ENCODE measurements around the gene HIBADH. TPM values are rescaled to one million over a fixed set of nuclear protein-coding genes. Genes with fewer than 3 reads are reported as not detected.
"Not testable (repeated sequence)": the region's sequence is repeated elsewhere in the genome, so short reads cannot be mapped to it uniquely, and the experiment has no call there.

HIBADH gene
- total RNA-seq, 4 donors from 2014 or later, result 73.7 to 99.9 (median 84.4) TPM

GRCh38 chr7:27685209-27685608 lies 22.5 kb upstream of the HIBADH start:
- no peak for DNase-seq
- Histone ChIP-seq H3K4me3 (replicated peaks in 1 of 3) (no peak overlapping the region), H3K9me3 (no peaks in the 10 kb centered on the region), H3K27ac (no peak overlapping the region), H3K27me3 (no peaks in the 10 kb centered on the region), H3K36me3 (no peaks in the 10 kb centered on the region), H3K4me1 (no peaks in the 10 kb centered on the region)
- no peak for TF ChIP-seq POLR2A (IDR thresholded peaks at IDR 0.05)
- TF ChIP-seq CTCF (IDR thresholded peaks at IDR 0.05), result no peak
- intact Hi-C loops (cut with DNase I), result no loop called here
- 97 to 100% methylated on average over 1 of the region's 1 CpG for WGBS, 2 donors

DNA sequence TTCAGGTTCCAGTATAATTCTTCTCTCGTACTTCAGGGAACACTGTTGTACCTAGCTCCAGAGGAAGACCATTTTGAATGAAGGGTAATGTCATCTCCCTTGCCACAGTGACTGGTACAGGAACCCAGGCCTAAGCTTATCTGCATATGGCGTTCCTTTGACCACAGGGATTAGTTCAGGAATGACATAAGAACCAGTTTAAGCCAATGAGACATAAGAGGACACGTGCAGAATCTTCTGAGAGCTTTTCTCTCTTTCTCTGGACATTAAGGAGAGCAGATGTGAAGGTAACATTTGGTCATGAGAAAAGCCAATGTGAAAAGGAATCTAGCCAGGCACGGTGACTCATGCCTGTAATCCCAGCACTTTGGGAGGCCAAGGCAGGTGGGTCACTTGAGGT lies 21.8 kb upstream of the HIBADH start:
- TF ChIP-seq CTCF (IDR thresholded peaks at IDR 0.05), result no peak
- TF ChIP-seq POLR2A (IDR thresholded peaks at IDR 0.05), result no peak
- DNase-seq, result no peak
- Histone ChIP-seq H3K9me3 (no peaks in the 10 kb centered on the region), H3K36me3 (no peaks in the 10 kb centered on the region), H3K4me1 (no peaks in the 10 kb centered on the region), H3K27me3 (no peaks in the 10 kb centered on the region), H3K27ac (no peak overlapping the region), H3K4me3 (replicated peaks in 1 of 3) (no peak overlapping the region)
- 94 to 95% methylated on average over 4 of the region's 4 CpGs for WGBS, 2 donors
- intact Hi-C loops (cut with DNase I), result no loop called here

- 57 to 83% methylated on average over 1 of the region's 1 CpG for WGBS, 2 donors
- TF ChIP-seq CTCF (IDR thresholded peaks at IDR 0.05), result no peak
- no peak for TF ChIP-seq POLR2A (IDR thresholded peaks at IDR 0.05)
- intact Hi-C loops (cut with DNase I), result no loop called here
- Histone ChIP-seq H3K4me1 (no peaks in the 10 kb centered on the region), H3K36me3 (no peaks in the 10 kb centered on the region), H3K27ac (no peak overlapping the region), H3K4me3 (replicated peaks in 1 of 3) (no peak overlapping the region), H3K27me3 (no peaks in the 10 kb centered on the region), H3K9me3 (no peaks in the 10 kb centered on the region)
- DNase-seq, result no peak
These were observed 17.9 kb upstream of the HIBADH start for GRCh38 chr7:27680610-27681009.

DNA sequence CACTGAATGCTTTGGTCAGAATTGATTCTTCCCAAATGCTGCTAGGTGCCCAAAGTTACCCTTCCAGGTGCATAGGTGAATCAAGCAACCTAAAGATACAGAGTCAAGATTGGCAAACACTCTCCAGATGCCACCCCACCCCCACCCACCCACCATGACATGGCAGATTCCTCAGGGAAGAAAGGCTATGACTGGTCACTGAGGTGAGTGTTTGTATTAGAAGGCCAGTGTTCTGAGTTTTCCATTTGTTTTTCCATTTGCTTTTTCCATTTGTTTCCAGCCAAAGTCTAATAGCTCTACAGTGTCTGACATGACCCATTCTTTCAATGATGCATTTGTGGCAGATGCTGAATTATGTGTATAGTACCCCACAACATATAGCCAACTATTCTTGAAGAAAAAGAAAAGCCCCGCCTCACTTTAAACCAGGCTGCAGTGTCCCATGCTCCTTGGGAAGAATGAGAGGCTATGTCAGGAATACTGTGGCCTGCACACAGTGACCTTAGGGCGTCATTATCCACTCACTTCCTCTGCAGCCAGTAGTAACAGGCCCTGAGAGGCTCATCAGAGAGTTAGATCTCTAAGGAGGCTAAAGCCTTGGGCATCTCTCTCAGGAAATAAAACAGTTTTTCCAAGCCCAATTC lies 16.1 kb upstream of the HIBADH start:
- DNase-seq, result no peak
- H3K27ac ChIP-seq, result no peak overlapping the region
- intact Hi-C loops (cut with DNase I), result no loop called here
- no peaks in the 10 kb centered on the region for H3K27me3 ChIP-seq
- H3K9me3 ChIP-seq, result no peaks in the 10 kb centered on the region
- TF ChIP-seq POLR2A (IDR thresholded peaks at IDR 0.05) (no peak), CTCF (IDR thresholded peaks at IDR 0.05) (no peak)
- no peaks in the 10 kb centered on the region for H3K36me3 ChIP-seq
- no peaks in the 10 kb centered on the region for H3K4me1 ChIP-seq
- WGBS, 2 donors, result 90 to 96% methylated on average over 2 of the region's 2 CpGs
- H3K4me3 ChIP-seq (replicated peaks in 1 of 3), result no peak overlapping the region

DNA sequence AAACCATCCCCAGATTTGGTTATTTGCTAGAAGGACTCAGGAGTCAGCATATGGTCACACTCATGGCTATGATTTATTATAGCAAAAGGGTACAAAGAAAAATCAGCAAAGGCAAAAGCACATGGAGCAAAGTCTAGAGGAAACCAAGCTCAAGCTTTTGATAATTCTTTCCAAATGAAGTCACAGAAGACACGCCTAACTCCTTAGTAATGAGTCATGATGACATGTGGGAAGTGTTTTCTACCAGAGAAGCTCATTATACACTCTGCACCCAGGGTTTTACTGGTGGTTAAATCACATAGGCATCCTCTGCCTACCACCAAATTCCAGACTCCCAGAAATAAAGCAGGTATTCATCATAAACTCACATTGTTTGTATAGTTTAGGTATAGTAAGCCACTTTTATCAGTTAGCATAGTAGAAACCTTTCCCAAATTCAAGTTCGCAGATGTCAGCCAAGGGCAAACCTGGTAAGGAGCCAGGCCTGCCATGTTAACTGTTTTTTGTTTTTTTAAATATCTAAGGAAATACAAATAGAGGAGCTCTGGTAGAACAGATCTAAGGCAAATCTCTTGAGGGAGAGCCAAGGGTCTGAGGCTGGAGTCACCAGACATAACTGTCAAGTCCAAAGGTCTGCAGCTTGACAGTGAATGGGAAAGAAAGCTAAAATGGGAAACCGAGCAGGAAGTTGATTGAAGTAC lies 15.4 kb upstream of the HIBADH start:
- no peak for DNase-seq
- no peaks in the 10 kb centered on the region for H3K4me1 ChIP-seq
- TF ChIP-seq CTCF (IDR thresholded peaks at IDR 0.05), result no peak
- no peak for TF ChIP-seq POLR2A (IDR thresholded peaks at IDR 0.05)
- 73% methylated on average over 3 of the region's 3 CpGs for WGBS, 2 donors
- H3K9me3 ChIP-seq, result no peaks in the 10 kb centered on the region
- no peaks in the 10 kb centered on the region for H3K36me3 ChIP-seq
- no peak overlapping the region for H3K4me3 ChIP-seq (replicated peaks in 1 of 3)
- intact Hi-C loops (cut with DNase I), result no loop called here
- H3K27ac ChIP-seq, result peak overlapping the region in 1 of 3 donors; percentile 30
- no peaks in the 10 kb centered on the region for H3K27me3 ChIP-seq

GRCh38 chr7:27674126-27674525 lies 11.4 kb upstream of the HIBADH start:
- H3K4me1 ChIP-seq; intact Hi-C loops (cut with DNase I); H3K27ac ChIP-seq; H3K27me3 ChIP-seq; H3K36me3 ChIP-seq; H3K4me3 ChIP-seq (replicated peaks in 1 of 3); H3K9me3 ChIP-seq; DNase-seq: not testable (repeated sequence)
- WGBS, 2 donors, result 89 to 95% methylated on average over 3 of the region's 3 CpGs

Measured in thyroid gland (tissue), 4 donors.